HG03442 (cell line): ENCODE data around the gene ZNF784.

Experiments used
- ATAC-seq: cut with Tn5 transposase; IDR thresholded peaks from one replicate; pipeline ENCODE4 v1.9.1; 2021; ENCODE audit warnings: mild to moderate bottlenecking, moderate library complexity; ENCODE audit not compliant: unreplicated experiment

The ZNF784 gene

GRCh38 chr19:55622242-55622969 lies 2.0 kb downstream of the ZNF784 start:
- no peak for ATAC-seq

GRCh38 chr19:55621673-55622231 lies 2.6 kb downstream of the ZNF784 start:
- ATAC-seq = no peak

GRCh38 chr19:55621205-55621672 lies 3.1 kb downstream of the ZNF784 start:
- ATAC-seq = no peak

DNA sequence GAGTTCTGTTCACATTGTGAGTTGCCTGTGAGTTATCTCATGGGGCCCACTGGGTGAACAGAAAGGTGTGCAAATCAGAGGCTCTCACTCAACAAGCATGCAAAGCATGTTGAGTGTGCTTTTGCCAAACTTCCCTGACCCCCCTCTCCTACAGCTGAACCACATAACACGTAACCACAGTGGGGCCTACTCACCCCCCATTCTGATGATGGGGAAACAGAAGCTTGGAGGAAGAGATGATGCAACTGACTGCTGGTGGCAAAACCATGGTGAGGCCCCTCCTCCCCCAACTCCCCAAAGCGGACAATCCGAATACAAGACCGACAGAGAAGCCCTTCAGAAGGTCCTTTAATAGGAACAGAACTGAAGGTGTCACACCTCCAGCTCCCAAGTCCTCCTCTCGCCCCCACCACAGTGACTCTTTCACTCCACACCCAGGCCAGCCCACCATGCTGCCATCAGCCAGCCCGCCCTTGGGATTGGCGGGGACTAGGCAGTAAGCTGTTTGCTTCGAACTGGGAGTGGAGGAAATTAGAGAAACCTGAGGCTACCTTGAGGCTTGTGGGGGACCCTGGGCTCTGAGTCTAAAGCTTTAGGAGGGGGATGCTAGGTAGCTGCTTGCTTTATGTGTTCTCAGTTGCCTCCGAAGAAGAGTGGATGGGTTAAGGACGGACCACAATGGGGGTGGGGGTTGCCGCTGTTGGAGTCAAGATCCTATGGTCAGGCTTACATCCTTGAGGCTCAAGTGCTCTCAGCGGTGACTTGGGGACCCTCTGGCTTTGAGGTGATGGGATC lies 3.8 kb downstream of the ZNF784 start:
- ATAC-seq = no peak

- ATAC-seq = no peak
Measured at GRCh38 chr19:55619286-55619685, 5.1 kb downstream of the ZNF784 start.

- ATAC-seq = no peak
Measured at GRCh38 chr19:55618426-55618825, 5.9 kb downstream of the ZNF784 start.

GRCh38 chr19:55617426-55617825 lies 6.9 kb downstream of the ZNF784 start:
- no peak for ATAC-seq

DNA sequence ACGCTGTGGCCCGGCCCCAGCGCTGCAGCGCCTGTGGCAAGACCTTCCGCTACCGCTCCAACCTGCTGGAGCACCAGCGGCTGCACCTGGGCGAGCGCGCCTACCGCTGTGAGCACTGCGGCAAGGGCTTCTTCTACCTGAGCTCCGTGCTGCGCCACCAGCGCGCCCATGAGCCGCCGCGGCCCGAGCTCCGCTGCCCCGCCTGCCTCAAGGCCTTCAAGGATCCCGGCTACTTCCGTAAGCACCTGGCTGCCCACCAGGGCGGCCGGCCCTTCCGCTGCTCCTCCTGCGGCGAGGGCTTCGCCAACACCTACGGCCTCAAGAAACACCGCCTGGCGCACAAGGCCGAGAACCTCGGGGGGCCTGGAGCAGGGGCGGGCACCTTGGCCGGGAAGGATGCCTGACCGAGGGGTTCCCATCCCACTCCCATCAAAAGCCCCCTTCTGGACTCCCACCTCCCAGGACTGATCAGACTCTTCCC lies 7.9 kb downstream of the ZNF784 start:
- no peak for ATAC-seq

GRCh38 chr19:55615543-55616394 lies 8.6 kb downstream of the ZNF784 start:
- no peak for ATAC-seq

GRCh38 chr19:55614711-55615542 lies 9.4 kb downstream of the ZNF784 start:
- ATAC-seq = no peak

GRCh38 chr19:55613930-55614710 lies 10.2 kb downstream of the ZNF784 start:
- no peak for ATAC-seq

DNA sequence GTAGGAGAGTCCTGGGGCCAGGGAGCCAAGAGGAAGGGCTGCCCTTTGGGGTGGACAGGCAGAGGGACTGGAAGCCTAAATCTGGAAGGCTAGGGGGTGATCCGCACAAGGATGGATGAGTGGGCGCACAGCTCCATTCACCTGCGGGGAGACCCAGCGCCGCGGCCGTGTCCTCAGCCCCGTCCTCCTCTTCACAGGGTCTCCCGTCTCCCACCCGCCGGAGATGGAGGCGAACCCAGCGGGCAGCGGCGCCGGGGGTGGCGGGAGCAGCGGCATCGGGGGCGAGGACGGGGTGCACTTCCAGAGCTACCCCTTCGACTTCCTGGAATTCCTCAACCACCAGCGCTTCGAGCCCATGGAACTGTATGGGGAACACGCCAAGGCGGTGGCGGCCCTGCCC lies 11.0 kb downstream of the ZNF784 start:
- ATAC-seq = no peak

- no peak for ATAC-seq
Measured at GRCh38 chr19:55611983-55612645, 12.3 kb downstream of the ZNF784 start.

DNA sequence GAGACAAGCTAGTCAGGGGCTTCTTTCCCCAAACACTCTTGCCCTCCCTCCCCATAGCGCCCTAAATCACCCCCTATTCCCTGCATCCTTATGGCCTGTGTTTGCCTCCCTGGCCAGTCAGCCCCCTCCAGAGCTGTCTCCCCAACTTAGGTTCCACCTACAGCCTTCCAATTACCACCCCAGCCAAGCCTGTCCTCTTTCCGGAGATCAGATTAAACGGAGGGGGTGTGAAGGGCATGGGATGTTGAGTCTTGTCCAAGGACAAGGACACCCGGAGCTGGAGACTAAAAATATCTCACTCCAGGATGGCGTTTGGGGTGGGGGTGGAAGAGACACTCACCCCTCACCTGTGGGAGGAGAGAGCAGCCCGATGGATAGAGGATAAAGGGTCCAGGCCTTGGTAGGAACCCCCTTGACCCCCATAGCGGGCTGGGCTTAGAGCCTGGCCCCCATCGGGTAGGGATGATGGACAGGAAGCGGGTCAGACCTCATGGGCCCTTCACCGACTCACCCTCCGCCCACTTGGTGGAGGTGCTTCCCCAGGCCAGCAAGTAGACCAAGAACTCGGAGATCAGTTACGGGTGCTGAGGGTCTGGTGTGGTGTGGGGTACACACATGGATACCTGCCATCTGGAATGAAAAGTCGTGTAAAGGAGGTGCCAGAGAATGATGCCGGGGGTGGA lies 12.9 kb downstream of the ZNF784 start:
- no peak for ATAC-seq

DNA sequence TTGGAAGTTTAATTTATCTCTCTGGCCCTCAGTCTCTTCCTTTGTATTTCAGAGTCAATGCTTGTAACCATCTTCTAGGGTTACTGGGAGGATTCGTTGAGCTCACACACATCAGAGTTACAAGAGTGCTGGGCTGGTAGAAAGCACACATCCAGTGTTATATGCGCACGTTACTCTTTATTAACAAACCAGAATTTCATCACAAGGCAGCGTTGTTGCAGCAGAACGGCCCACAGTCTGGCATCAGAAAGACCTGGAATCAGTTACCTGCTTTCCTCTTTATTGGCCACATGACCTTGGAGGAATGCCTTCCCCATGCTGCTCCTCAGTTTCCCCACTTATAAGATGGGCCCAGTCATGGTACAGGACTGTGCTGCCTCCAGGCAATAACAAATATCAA lies 15.0 kb downstream of the ZNF784 start:
- ATAC-seq = no peak

DNA sequence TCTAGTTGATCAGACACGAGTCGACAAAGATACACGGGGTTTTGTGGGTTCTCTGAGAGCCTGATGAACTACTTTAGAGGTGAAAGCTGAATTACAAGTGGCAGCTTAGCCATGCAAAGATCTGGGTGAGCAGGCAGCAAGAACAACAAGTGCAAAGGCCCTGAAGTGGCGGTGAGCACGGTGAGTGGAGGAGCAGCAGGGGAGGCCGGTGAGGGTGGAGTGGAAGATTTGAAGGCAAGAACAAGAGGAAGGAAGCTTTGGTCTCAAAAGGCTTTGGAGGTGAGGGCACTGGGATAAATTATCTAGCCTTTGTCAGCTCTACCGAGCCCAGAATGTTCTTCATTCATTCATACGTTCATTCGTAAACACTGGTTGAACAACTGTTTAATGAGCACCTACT lies 17.5 kb downstream of the ZNF784 start:
- ATAC-seq = no peak

GRCh38 chr19:55606471-55606787 lies 17.9 kb downstream of the ZNF784 start:
- no peak for ATAC-seq
